ENCODE data around the gene RPL15. TPM values are rescaled to one million over a fixed set of nuclear protein-coding genes. Genes with fewer than 3 reads are reported as not detected.

Gene RPL15
- polyA plus RNA-seq, 12 donors, result 318 to 2,689 (median 2,296) TPM

DNA sequence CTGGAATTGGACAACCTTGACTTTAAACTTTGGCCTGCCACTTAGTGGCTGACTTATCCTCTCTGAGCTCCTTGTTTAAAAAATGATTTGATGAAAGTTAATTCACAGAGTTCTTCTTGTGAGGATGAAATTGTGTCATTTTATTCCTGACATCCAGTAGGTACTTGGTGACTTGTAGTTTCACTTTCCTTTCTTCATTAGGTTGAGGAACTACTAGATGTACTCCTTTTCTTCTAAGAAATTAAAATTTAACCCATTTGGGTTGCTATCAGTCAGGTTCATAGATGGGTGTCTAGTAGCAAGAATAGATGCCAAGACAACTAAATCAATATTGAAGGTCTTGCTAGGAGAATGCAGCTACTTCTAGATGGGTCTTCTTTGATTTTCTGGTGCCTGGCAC, 33.4 kb downstream of the RPL15 start:
- DNase-seq, result no peak

DNA sequence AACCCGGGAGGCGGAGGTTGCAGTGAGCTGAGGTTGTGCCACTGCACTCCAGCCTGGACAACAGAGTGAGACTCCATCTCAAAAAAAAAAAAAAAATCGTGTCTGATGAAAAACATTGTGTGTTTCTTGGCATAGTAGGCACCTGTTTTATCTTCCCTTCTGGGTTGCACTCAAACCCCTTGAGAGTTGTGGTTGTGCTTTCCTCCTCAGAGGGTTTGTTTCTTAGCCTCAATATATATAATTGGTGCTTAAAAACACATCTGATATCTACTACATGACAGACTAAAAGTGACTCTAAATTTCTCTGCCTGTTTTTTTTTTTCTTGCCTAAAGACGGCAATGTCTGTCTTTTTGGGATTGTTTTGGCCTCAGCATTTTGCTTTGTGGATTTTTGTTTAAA, 35.7 kb downstream of the RPL15 start:
- no peak for DNase-seq

DNA sequence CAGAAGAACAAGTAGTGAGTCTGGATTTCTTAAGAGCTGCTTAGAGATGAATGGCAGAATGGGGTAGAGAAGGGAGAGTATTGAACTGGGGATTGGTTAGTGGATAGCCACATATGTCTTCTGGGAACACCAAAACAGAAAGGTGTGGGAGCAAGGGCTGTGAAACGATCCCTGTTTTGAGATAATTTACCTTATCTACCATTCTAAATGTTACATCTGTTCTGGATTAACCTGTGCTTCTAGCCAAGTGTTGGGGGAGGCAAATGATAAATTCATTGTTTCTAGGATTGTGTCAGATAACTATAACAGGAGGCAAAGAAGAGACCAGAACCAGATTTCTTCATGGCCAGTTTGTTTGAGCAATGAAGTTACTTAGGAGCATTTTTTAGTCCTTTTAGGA, 36.6 kb downstream of the RPL15 start:
- no peak for DNase-seq

DNA sequence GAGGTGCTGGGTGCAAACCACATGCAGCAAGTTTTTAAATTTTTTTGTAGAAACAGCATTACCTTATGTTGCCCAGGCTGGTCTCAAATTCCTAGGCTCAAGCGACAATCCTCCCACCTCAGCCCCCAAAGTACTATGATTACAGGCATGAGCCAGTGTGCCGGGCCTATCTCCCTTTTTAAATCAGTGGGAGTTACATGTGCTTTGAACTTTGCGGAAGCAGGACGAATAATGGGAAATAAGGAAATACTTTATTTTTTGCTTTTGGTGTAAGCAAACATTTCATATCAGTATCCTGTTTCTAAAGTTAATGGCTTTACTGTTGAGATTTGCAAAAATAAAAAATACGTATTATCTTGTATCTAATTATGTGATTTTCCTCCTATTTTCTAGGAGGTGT, 37.2 kb downstream of the RPL15 start:
- no peak for DNase-seq

DNA sequence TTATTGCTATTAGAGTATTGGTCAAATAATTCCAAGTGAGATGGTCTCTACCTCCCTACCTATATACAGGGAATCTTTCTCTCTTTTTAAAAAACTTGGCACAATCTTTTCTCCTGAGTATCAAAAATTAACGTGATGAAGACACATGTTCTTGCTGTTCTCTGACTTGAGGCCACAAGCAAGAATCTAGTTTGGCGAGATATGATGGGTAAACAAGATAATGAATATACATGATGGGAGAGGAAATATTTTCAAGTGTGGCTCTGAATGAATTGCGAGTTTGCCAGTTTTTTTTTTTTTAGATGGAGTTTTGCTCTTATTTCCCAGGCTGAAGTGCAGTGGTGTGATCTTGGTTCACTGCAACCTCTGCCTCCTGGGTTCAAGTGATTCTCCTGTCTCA, 39.8 kb downstream of the RPL15 start:
- no peak for DNase-seq

DNA sequence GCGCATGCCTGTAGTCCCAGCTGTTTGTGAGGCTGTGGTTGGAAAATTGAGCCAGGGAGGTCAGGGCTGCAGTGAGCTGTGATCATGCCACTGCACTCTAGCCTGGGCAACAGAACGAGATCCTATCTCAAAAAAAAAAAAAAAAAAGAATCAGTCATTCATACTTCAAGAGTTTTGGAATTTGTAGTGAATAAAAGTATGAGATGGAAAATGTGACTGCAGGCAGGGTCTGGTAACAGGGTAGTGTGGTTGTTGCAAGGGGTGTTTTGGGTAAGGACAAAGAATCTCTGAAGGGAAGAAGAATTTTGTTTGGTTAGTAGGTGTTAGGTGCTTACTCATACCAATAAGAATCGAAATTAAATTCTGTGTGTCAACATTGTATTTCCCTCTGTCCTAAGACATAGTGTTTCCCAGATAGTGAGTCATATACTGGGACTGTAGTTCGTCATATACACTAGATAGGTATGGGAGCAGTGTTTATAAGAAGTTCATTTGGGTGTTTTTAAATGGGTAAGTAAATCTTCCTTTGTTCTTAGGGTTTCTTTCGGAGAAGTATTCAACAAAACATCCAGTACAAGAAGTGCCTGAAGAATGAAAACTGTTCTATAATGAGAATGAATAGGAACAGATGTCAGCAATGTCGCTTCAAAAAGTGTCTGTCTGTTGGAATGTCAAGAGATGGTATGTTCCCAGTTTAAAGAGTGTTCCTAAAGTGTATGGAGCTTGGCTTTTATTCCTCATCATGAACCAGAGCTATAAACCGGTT, 42.4 kb downstream of the RPL15 start:
- no peak for DNase-seq

DNA sequence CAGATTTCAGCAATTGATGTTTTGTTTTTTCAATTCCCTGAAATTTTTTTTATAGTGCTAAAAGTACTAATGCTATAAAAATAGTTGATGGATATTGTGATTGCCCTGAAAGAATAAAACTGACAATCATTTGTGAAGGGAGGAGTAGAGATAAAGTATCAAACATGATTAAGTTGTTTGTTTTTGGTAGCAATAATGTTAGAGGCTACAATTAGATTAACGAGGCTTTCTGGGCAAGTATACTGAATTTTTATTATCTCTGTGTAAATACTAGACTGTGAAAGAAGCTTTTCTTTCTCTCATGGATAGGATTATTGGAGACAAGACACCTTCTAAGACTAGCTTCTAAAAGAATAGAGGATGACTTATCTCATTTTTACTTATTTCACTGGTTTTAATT, 43.7 kb downstream of the RPL15 start:
- no peak for DNase-seq

DNA sequence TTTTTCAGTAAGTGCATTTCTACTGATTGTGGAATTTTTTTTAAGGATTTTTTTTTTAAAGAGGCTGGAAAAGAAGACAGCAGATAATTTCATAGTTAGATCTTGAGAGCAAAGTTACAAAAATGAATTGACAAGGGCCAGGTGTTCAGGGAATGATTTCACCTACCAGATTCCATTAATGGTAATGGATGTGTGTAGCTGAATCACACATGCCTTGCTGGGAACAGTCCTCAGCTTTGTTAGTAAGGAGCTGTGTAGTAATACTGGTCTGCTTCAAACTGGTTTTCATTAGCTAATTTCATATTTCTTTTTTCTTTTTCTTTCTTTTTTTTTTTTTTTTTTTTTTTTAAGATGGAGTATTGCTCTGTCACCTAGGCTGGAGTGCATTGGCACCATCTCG, 44.1 kb downstream of the RPL15 start:
- DNase-seq, result no peak

DNA sequence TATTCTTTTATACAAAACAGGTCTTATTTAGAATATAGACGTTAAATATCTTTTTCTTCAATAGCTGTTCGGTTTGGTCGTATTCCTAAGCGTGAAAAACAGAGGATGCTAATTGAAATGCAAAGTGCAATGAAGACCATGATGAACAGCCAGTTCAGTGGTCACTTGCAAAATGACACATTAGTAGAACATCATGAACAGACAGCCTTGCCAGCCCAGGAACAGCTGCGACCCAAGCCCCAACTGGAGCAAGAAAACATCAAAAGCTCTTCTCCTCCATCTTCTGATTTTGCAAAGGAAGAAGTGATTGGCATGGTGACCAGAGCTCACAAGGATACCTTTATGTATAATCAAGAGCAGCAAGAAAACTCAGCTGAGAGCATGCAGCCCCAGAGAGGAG, 45.0 kb downstream of the RPL15 start:
- no peak for DNase-seq

DNA sequence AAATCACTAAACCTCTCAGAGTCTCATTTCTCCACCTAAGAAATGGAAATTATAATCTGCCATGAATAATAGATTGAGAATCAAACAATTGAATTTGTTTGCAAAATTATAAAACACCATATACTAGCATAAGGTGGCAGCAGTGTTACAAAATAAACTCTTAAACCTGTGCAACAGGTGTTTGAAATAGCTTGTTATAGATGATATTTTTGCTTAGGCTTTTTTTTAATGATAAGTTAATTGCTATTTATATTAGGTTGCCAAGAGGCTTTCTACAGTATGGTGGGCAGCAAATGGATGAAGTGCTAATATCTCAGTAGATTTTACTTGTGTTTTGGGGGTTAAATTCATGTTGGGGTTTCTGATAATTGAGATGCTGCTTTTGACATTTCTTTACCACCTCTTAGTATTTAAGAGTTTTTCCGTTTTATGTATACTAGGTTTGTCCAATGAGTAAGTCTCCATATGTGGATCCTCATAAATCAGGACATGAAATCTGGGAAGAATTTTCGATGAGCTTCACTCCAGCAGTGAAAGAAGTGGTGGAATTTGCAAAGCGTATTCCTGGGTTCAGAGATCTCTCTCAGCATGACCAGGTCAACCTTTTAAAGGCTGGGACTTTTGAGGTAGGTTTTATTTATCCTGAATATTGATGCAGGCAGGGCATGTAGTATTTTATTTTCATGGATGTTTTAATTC, 47.8 kb downstream of the RPL15 start:
- DNase-seq, result no peak

DNA sequence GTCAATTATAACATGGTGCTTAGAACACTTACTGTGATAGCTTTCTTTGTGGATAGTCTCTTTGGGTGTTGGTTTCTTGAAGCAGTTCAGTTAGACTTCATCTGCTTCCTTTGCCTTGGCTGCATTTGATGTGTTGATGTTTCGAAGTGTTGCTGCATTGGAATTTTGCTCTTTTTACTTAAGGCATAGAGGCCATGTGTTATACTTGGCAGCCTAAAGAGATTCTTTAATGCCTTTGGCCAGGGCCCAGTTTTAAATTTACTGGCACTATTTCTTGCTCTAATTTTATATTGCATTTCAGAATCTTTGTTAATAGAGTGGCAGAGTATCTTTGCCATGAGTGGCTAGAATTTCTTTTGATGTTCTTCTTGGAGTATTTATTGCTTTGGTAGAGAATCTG, 49.4 kb downstream of the RPL15 start:
- no peak for DNase-seq

DNA sequence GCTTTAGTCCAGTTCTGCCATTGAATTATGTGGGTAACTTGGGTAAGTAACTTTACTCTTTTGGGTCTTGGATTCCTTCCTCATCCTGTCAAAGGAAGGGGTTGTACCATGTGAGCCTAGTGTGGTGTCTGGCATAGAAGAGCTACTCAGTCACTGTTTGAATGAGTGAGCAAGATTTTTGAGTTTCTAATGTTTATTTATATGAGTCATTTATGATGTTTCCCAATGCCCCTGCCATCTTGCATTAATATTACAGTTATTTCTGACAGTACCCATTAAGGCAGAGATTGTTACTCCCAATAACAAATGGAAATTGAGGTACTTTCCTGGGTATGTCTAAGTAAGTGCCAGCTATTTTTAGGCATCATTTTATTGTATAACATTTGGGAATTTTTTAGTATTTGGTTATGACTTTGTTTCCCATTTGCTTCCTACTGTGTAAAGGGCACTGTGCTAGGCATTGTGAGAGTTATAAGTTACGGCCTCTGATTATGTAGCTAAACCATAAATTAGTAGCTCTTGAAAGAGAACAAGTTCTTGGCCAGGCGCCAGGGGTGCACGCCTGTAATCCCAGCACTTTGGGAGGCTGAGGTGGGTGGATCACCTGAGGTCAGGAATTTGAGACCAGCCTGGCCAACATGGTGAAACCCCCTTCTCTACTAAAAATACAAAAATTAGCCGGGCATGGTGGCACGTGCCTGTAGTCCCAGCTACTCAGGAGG, 51.7 kb downstream of the RPL15 start:
- DNase-seq, result no peak

DNA sequence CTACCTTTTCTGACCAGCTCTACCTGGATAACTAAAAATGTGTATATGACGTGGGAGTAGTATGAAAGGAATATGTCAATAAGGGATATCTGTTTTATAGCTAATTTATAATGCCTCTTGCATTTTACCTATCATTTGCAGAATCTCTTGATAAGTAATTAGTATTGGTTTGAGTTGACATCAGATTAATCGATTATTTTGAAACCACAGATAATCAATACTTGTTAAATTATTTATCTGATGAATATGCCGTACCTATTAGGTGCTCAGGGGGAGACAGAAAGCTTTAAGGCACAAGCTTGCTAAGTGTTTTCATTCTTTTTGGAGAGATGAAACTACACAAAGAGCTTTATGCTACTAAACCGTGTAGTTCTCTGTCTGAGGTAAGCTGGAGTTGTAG, 52.5 kb downstream of the RPL15 start:
- DNase-seq, result no peak

Other genes starting within 250 kb of the RPL15 start
- gene UBE2E1, start 111.2 kb upstream of the RPL15 start, polyA plus RNA-seq (ENCODE audit: insufficient read length in 12 of 12), result 100 to 1,000 TPM in 5 of 12 donors, 10 to 100 TPM in 6, not detected in 1; 76.4 to 112 (median 96.6) TPM
- gene NKIRAS1, start 142 bp upstream of the RPL15 start, polyA plus RNA-seq (ENCODE audit: insufficient read length in 12 of 12), result 10 to 100 TPM in 10 of 12 donors, 1 to 10 TPM in 1, not detected in 1; 8.5 to 26.3 (median 15.2) TPM
- 10 to 100 TPM in 11 of 12 donors, not detected in 1; 17.7 to 39.4 (median 31.3) TPM for gene NR1D2, start 28.2 kb downstream of the RPL15 start, polyA plus RNA-seq (ENCODE audit: insufficient read length in 12 of 12)

Measured in muscle of arm (tissue), 12 donors.